NT2/D1 (cell line): ENCODE data around the gene RNF169.

Experiments
- SUZ12 ChIP-seq: IDR thresholded peaks from 2 replicates; pipeline ENCODE4 v1.6.1; 2011; ENCODE audit not compliant: insufficient read length, insufficient read depth; ENCODE audit errors: extremely low read depth
- YY1 ChIP-seq: IDR thresholded peaks from 2 replicates; pipeline ENCODE4 v1.6.1; 2011; ENCODE audit not compliant: insufficient read length, insufficient read depth
- ZNF274 ChIP-seq: IDR thresholded peaks from 2 replicates; pipeline ENCODE4 v1.6.1; 2011; ENCODE audit warnings: mild to moderate bottlenecking, low read depth, low read length

- no peak for TF ChIP-seq SUZ12
- no peak for TF ChIP-seq YY1
- no peak for TF ChIP-seq ZNF274
Observed at GRCh38 chr11:74723511-74723910, 25.1 kb upstream of the RNF169 start.
